Bronchial epithelial cell (primary cell): ENCODE results near the gene SKIC3. TPM values are rescaled to one million over a fixed set of nuclear protein-coding genes. Genes with fewer than 3 reads are reported as not detected.

Experiments
- DNase-seq: peaks from one replicate; pipeline ENCODE4 v3.0.0-alpha.2; 2010; ENCODE audit warnings: low read depth
- FAIRE-seq: peaks from 2 replicates; lab custom pipeline; 2011; peaks lifted over from hg19 to GRCh38; lab: Jason Lieb, UNC
- H3K27me3 ChIP-seq: 2 replicates; pipeline ENCODE4 v1.5.1; 2011; ENCODE audit warnings: low read length; ENCODE audit not compliant: control insufficient read depth, insufficient read depth
- H3K36me3 ChIP-seq: 2 replicates; pipeline ENCODE4 v1.5.1; 2011; ENCODE audit warnings: low read length; ENCODE audit not compliant: control insufficient read depth, insufficient read depth
- H3K4me3 ChIP-seq: 2 replicates; pipeline ENCODE4 v1.5.1; 2011; ENCODE audit warnings: mild to moderate bottlenecking, low read depth, low read length, control low read depth
- CTCF ChIP-seq: IDR thresholded peaks from 2 replicates; pipeline ENCODE4 v1.5.1; 2011; ENCODE audit warnings: mild to moderate bottlenecking, moderate library complexity, low read length, control low read depth, inconsistent platforms; ENCODE audit not compliant: insufficient read depth, severe bottlenecking
- total RNA-seq: library from RNA; depleted of rRNA; stranded (reverse); fragments of >200 nt; gene quantifications from 2 replicates; pipeline ENCODE4 v1.2.1, GENCODE V29; 2014

SKIC3 gene
- total RNA-seq, 1 donor from 2014 or later: 125 TPM

GRCh38 chr5:95530416-95530815 lies 24.4 kb downstream of the SKIC3 start:
- peak; percentile 71 for DNase-seq
- no peak for FAIRE-seq
- no peak for TF ChIP-seq CTCF
- no peak overlapping the region for H3K4me3 ChIP-seq
- H3K36me3 ChIP-seq: peaks cover 7% of the 10 kb centered on the region
- H3K27me3 ChIP-seq: no peaks in the 10 kb centered on the region

- FAIRE-seq (no peak), DNase-seq (no peak)
- Histone ChIP-seq H3K36me3 (peaks cover 5% of the 10 kb centered on the region), H3K4me3 (no peak overlapping the region), H3K27me3 (no peaks in the 10 kb centered on the region)
- TF ChIP-seq CTCF: no peak
Observed at GRCh38 chr5:95528565-95528964, 26.2 kb downstream of the SKIC3 start.

- TF ChIP-seq CTCF: no peak
- Histone ChIP-seq H3K4me3 (no peak overlapping the region), H3K36me3 (peaks cover 5% of the 10 kb centered on the region)
Observed at GRCh38 chr5:95526871-95527270, 27.9 kb downstream of the SKIC3 start.

GRCh38 chr5:95524423-95524822 lies 30.4 kb downstream of the SKIC3 start:
- Histone ChIP-seq H3K36me3 (peaks cover 2% of the 10 kb centered on the region), H3K4me3 (no peak overlapping the region), H3K27me3 (no peaks in the 10 kb centered on the region)
- DNase-seq (no peak), FAIRE-seq (no peak)
- TF ChIP-seq CTCF: no peak

More at GRCh38 chr5:95526871-95527270, 27.9 kb downstream of the SKIC3 start:
- FAIRE-seq: no peak
- H3K27me3 ChIP-seq: no peaks in the 10 kb centered on the region
- DNase-seq: no peak

GRCh38 chr5:95520206-95520605 lies 34.6 kb downstream of the SKIC3 start:
- no peak for FAIRE-seq
- H3K27me3 ChIP-seq: no peaks in the 10 kb centered on the region
- H3K36me3 ChIP-seq: no peaks in the 10 kb centered on the region
- TF ChIP-seq CTCF: no peak
- no peak overlapping the region for H3K4me3 ChIP-seq
- no peak for DNase-seq

GRCh38 chr5:95519681-95520080 lies 35.1 kb downstream of the SKIC3 start:
- H3K27me3 ChIP-seq: no peaks in the 10 kb centered on the region
- no peak for TF ChIP-seq CTCF
- H3K4me3 ChIP-seq: no peak overlapping the region
- no peak for DNase-seq
- FAIRE-seq: no peak
- no peaks in the 10 kb centered on the region for H3K36me3 ChIP-seq
